Activated naive CD4-positive, alpha-beta T cell treated with anti-CD3 and anti-CD28 coated beads, Interleukin-2, amount 50 U/mL, for 16 hours (primary cell): ENCODE data around the gene DISC1.
"Not testable (repeated sequence)": the region's sequence is repeated elsewhere in the genome, so short reads cannot be mapped to it uniquely, and the experiment has no call there.

Experiments used
- DNase-seq: peaks from one replicate; pipeline ENCODE4 v3.0.0-alpha.2; 2020

DISC1 gene

DNA sequence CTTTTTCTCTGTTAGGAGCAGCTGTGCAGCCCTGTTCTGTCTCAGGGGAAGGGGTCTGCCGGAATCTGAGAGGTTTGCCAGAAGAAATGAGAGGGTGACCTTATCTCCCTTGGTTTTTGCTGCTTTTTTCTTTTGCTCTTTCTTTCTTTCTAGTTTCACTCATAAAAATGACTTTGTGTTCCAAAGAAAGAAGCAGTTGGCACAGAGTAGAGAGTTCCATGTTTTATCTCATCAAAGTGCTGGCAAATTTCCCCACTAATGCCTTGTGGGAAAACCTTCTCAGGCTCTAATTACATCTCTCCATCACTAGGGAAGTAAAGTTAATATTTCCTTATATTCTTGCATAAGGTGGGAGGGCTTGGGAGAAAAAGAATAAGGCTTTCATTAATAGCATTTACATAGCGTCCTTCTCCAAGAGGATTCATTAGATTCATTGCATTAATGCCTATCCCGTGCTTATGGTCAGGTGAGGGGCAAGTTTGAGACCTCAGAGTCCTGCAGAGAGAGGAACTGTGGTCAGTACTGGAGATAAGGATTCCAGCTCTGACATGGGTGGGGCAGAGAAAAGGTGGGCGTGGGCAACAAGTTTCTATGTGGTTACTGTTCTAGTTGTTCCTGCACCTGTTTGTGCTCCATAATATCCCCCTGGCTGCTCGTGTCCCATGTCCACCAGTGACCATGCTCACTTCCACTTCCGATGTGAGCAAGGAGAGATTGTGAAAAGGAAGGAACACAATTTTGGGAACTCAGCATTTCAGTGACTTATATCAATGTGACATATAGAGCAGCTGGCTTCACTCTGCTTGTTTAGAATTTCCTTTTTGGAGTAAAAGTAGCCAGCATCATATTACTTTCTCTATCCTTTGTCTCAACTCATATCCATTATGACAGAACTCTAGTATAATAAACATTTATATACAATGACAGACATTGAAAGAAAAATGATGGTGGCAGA, 79.5 kb downstream of the DISC1 start:
- DNase-seq = no peak

DNA sequence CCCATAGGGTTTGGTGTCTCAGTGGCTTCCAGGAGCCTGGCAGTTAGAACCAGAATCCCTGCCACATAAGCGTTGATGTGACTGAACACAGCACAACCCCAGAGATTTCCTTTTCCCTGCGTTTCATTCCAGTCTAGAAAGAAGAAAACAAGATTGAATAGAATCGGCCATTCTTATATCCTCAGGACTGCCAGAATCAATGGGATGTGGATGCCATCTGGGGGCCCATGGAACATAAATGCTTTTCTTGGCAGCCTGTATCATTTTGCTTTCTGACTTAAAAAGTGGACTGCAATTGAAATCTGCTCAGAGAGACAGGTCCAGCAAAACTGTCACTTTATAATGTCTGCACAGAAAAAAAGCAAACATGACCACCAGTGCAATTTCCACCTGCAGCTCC, 80.3 kb downstream of the DISC1 start:
- DNase-seq = no peak

DNA sequence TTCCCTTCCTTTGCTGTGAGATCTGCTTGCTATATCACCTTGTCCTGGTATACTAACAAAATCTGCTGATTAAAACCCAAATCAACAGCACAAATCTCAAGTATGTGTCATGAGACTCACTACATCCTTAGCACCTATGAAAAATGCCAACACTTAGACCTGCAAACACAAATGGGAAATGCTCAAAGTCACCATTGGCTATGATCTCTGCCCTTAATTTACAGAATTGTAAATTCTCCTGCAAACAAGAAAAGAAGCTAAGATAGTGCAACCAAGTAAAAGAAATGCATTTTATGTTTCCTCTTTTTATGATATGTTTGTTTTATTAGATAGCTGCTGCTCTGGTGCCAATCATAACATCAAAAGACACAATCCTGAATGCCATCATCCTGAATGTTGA, 80.8 kb downstream of the DISC1 start:
- no peak for DNase-seq

DNA sequence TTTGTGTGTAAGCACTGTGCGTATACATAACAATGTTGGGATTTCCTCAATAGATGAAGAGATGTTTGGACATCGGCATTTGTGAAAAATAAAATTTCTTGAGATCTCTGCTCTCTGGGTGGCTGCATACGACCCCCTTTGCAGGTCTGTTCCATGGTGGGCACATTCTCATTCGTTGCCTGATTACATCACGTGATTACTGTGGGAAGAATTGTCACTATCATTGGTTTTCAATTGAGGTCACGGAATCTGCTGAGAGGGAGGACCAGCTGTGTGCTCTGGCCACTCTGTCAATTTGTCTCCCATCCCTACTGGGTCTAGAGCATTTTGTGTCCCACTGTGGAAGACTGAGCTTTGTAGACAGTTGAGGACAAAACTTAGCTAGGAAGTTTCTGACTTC, 81.8 kb downstream of the DISC1 start:
- DNase-seq = no peak

DNA sequence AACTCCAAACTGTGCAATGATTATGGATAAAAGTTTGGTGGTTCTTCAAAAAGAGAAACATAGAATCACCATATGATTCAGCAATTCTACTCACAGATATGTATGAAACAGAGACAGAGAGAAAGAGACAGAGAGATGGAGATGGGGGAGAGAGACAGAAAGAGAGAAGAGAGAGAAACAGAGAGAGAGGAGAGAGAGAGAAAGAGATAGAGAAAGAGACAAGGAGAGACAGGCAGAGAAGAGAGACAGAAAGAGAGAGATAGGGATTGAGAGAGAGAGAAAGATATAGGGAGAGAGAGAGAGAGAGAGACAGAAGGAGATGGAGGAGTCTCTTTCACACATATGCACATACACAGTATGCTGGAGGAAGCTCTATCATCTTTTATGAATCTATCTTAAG, 87.8 kb downstream of the DISC1 start:
- no peak for DNase-seq

DNA sequence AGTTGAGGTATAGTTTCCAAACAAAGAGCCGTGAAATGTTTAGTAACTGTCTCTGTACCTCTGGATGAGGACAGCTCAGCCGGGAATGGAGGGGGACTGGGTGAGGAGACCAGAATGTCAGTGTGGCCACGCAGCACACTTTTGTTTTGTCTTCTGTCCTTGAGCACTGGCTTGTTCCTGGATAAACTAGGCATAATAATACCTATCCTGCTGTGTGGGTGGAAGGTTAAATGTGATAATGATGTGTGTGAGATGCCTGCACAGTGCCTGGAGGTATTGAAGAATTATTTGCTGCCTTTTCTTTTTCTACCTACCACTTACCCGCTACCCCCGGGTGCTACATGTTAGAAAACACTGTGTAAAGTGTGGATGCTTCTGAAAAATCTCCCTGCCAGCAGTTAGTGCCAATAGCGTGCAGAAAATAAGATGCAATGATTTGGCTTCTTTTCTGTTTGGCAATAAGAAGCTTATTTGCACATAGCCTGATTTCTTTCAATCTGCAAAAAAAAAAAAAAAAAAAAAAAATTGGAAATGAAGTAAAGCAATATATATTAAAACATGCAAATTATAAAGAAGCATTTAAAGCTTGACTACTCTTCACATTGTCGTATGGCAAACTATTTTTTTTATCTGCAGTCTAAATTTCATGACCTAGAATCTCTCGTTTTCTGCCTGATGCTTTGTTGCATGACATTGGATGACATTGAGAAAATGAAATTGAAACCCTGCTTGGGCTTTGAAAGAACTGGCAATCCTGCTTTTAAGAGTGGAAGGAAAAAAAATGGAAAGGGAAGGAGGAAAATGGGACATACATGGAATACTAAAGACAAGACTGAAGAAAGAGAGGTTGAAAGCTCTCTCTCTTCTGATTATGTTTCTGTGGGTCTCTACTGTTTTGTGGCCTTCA, 89.5 kb downstream of the DISC1 start:
- no peak for DNase-seq

DNA sequence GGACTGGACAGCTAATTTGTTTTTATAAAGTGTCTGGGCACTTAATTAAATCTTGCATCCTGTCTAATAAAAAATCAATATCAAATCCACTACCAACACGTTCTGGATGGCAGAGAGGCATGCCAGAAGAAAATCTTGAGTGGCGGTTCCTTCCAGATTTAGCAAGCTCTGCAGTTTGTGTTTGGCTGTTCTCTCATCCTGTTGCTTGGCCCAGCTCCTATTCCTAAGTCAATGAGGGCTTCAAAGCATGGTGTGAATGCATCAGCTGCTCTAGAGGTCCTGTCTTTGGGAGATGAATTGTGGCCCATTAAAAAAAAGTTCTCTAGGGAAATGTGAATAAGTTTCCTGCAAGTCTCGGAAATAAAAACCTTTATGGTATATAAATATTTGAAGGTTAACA, 90.3 kb downstream of the DISC1 start:
- DNase-seq = no peak

DNA sequence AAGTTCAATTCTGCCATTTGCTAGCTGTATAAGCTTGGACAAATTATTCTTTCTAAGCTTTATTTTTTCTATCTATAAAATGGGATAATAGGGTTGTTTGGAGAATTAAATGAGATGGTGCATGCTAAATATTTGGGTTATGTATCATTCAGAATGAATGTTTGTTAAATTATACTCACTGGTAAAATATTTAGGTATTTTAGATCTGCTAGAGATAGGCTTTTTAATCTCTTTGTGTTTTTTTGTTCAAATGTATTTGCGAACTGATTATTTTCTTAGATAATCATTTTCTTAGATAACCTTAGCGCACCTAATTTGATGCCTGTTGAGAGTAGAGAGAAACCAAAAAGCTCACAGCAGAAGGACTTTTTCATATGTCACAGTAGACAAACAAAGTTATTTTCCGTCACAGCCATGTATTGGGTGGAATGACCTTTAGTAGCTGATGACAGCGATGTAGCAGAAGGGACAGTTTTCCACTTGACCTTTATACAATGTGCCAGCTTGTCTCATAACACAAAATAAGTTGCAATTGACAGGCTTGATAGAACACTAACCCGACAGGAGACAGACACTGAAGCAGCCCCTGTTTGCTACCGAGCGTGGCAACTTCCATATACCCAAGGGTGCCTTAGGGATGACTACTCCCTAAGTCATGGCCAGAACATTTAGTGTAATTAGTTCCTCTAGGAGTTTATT, 93.0 kb downstream of the DISC1 start:
- DNase-seq = no peak

DNA sequence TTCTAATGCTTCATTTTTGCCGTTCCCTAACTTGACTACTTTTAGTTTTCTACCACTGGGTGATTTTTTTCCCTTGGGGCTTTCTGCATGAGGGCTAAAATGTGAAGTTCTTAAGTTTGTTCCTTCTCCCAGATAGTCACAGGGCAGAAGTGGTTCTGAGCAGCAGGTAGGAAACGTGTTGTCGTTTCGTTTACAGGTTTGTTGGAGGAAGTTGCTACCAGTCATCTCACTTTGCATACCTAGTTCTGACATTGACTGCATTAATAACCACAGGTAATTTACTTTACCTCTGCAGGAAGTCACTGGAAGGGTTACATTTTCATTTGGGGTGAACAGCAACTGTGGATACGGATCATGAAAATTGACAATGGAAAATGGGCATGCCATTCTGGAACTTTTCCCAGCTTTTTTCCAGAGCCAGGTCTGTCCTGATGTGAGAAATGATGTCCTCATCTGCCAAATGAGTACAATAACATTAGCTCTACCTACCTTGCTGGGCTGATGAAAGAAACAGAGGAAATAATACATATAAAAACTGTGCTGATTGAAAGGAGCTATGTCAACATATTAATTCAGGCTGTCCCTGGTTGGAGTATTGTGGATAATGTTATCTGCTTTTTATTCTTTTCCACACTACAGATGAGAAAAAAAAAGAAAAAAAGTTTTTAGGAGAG, 94.2 kb downstream of the DISC1 start:
- no peak for DNase-seq

DNA sequence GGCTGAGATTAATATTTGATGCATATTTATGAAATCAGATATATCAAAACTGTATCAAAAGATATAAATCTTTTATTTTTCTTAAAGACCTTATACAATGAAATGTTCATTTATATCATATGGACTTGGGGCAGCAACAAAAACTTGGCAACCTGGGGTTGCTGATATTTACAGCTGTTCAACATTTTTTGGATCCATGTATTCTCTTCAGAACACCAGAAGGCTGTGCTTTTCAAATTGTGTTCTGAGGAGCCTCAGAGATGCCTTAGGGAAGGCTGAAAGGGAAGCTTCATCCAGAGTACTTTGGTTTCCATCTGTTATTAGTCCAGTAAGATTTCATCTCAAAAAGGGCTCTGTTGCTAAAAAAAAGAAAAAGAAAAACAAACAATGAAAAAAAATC, 94.8 kb downstream of the DISC1 start:
- no peak for DNase-seq

DNA sequence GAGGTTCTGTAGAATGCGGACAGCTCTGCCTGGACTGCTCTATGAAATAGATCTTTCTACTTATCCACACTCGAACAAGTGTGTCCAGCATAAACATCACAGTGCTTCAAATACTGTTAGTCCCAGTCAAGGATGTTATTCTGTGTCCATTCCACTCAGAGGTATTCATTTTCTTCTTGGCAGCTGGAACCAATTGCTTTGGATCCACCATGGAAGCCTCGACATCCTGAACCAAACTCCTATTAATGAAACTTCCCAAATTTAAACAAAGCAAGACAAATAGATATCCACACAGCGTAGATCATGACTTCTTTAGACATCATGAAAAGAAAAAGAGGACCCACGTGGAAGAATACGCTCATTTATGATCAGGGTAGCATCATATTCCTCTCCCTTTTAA, 95.8 kb downstream of the DISC1 start:
- no peak for DNase-seq

DNA sequence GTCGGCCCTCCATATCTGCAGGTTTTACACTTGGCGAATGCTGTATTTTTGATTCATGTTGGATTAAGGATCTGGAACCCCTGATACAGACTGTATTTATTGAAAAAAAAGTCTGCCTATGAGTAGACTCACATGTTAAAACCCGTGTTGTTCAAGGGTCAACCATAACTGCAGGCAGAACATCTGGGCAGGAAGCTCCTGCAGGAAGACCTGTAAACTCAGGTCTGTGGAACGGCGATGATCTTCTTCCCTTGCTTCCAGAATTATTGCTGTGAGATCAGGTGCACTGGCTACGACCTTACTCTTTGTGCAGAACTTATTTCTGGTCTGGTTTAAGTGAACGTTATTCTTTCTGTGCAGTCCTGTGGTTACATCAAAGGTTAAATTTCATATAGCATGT, 96.6 kb downstream of the DISC1 start:
- no peak for DNase-seq

DNA sequence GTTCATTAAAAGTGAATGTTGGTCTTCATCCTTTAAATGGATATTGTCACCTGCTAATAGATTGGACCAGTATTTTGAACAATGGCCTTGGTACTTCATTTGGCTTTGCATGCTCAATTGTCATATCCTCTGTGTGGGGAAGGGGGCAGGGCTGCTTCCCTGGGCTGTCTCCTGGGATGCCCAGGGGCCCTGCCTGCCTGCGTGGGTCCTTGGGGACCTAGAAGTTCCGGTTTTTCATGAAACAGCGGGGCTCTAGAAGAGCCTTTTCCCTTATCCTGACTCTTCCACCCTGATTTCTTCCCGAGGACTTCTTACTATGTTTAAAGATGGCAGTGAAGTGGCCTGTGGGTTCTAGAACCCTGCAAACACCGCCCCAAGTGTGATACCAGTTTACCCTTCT, 97.5 kb downstream of the DISC1 start:
- no peak for DNase-seq

DNA sequence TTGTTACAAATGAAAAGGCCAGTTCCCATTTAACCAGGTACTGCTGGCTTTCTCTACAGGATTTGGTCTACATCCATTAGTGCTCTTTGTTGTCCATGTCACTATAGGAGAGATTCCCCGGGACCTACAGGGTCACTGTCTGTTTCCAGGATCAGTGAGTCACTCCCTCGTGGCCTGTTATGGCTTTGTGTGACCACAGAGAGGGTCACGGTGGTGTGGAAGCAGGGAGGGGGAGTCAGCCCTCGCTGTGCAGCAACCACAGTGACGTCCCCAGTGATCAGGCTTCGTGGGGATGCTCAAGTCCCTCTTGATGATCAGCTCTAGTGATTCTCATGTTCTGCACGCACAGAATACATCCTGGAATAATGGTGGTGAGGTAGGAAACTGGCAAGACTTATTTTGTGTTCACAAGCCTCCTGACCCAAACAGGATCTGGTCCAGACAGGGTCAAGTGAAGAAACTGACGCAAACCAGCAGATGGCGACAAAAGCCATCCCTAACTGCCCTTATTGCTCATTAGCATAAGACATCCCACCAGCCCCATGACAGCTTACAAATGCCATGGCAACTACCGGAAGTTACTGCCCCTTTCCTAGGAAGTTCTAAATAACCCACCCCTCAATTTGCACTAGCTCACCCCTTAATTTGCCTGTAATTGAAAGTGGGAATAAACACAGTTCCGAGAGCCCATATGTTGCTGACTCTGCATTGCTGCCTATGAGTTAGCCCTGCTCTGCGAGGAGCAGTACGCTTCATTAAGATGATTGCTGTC, 98.5 kb downstream of the DISC1 start:
- no peak for DNase-seq

DNA sequence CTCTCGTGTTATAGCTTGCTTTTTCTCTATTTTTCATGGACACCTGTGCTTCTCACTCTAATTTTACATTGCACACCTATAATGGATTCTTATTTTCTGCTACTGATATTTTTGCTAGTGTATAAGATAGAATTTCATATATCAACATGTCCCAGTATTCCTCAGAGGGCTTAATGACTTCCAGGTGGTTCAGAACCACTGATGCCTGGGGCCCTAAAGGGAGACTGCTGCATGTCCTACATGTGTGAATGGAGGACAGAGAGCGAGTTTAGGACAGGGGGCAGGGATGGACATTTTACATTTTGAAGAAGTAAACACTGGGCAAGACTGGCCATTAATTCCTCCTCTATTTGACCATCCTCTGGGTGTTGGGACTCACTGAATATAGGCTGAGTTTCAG, 100.6 kb downstream of the DISC1 start:
- DNase-seq = no peak

DNA sequence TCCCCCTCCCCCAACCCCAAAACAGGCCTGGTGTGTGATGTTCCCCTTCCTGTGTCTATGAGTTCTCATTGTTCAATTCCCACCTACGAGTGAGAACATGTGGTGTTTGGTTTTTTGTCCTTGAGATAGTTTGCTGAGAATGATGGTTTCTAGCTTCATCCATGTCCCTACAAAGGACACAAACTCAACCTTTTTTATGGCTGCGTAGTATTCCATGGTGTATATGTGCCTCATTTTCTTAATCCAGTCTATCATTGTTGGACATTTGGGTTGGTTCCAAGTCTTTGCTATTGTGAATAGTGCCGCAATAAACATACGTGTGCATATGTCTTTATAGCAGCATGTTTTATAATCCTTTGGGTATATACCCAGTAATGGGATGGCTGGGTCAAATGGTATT, 102.4 kb downstream of the DISC1 start:
- DNase-seq = not testable (repeated sequence)

DNA sequence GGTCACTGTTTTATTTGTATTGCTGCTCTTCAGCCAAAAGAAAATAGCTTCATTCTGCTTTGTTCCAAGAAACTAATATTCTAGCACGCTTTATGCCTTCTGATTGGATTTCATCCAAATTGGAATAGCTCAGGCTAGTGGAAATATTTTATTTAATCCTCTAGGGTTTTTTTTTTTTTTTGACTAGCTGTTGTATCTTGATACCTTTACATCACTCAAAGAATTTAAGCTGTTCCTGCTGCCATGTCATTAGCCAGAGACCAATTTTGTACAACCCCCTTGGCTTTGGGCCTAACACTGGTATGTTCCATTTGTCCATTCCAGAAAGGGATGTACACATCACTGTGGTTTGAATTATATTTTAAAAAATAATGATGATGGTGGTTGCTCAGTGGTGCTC, 103.0 kb downstream of the DISC1 start:
- DNase-seq = no peak

DNA sequence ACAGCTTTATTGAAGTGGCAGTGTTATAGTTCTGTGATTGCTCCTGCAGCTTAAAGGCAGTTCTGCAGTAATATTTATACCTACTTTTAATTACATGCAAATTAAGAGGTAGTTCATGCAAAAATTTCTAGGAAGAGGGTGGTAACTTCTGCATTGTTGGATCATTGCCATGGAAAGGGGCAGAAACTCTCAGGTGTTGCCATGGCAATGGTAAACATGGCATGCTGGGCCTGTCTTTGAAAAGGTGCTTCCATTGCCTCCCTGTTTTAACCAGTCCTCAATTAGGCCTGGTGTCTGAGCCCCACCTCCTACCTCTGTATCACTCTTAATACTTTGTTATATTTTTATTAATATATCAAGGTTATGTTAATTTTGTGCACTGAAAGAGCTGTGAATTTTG, 104.7 kb downstream of the DISC1 start:
- no peak for DNase-seq

DNA sequence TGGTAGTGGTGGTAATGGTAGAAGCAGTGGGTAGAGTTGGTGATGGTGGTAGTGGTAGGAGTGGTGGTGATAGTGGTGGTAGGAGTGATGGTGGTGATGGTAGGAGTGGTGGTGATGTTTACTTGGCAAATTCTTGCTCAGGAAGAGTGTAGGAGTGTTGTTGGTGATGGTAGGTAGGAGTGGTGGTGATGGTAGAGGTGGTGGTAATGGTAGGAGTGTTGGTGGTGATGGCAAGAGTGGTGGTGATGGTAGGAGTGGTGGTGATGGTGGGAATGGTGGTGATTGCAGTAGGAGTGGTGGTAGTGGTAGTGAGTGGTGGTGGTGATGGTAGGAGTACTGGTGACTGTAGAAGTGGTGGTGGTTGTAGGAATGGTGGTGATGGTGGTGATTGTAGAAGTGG, 106.5 kb downstream of the DISC1 start:
- no peak for DNase-seq

DNA sequence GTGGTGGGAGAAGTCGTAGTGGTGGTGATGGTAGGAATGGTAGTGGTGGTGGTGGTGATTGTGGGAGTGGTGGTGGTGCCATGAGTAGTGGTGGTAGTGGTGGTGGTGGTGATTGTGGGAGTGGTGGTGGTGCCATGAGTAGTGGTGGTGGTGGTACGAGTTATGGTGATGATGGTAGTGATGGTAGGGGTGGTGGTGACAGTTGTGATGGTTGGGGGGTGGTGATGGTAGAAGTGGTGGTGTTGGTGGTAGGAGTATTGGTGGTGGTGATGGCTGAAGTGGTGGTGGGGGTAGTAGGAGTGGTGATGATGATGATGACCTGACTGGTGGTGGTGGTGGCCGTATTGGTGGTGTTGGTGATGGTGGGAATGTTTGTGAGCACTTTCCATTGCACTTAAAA, 107.1 kb downstream of the DISC1 start:
- DNase-seq = no peak

DNA sequence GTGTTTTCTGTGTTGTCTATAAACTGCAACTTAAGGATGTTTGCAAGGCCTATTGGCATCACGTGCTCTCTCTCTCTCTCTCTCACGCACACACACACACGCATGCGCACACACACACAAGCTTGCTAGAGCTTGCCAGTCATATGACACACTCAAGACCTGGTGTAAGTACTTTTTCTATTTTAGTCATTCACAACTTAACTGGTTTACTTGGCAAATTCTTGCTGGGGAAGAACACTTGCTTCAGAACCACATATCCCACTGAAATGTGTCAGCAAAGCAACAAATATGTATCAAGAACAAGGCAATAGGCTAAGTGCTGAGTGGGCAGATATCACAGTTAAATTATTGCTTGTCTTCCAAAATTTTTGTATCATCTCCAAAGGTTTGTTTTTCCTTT, 107.8 kb downstream of the DISC1 start:
- DNase-seq = no peak

DNA sequence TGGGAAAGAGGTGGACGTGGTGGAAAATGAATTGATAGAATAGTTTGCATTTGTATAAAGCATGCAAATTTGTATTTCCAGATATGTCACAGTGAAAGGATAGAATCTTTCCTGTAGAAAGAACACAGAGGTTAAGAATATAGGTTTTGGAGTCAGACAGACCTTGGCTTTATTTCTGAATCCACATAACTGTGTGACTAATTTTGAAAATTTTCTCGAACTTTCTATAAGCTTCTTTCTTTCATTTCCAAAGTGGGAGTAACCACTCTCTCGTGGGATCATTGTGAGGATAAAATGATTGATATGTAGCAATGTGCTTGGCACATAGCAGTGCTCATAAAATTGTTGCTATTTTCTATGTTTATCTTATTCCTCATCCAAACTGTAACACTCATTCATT, 108.8 kb downstream of the DISC1 start:
- no peak for DNase-seq
